Tibial nerve (tissue), 4 donors: ENCODE data around the gene TIMM22. TPM values are rescaled to one million over a fixed set of nuclear protein-coding genes. Genes with fewer than 3 reads are reported as not detected.

Experiments
- DNase-seq, 2 donors: peaks; one replicate each; pipeline ENCODE4 v3.0.0-alpha.2; 2019; ENCODE audit warnings: low spot score in 2 of 2
- H3K27ac ChIP-seq, 4 donors: fragments of 200-600 bp; sonication (generic) in 3 of 4; one replicate each; pipeline ENCODE4 v1.5.1; 2017 to 2019; ENCODE audit warnings: mild to moderate bottlenecking in 1 of 4
- H3K27me3 ChIP-seq, 2 donors: fragments of 200-600 bp; sonication (generic) in 1 of 2; one replicate each; pipeline versions ENCODE4 v1.5.1 to v1.6.0; 2017 to 2019
- H3K36me3 ChIP-seq, 3 donors: fragments of 200-600 bp; sonication (generic); one replicate each; pipeline ENCODE4 v1.5.1; 2018 to 2019
- H3K4me1 ChIP-seq, 4 donors: fragments of 200-600 bp; sonication (generic) in 3 of 4; one replicate each; pipeline ENCODE4 v1.5.1; 2017 to 2019
- H3K4me3 ChIP-seq, 4 donors: fragments of 200-600 bp; sonication (generic) in 3 of 4; one replicate each; pipeline ENCODE4 v1.5.1; 2017 to 2019; ENCODE audit warnings: mild to moderate bottlenecking in 1 of 4, moderate library complexity in 1 of 4
- H3K9me3 ChIP-seq, 4 donors: fragments of 200-600 bp; sonication (generic) in 3 of 4; one replicate each; pipeline ENCODE4 v1.5.1; 2017 to 2019
- CTCF ChIP-seq, 5 experiments: fragments of 200-600 bp in 3 of 5; fragments of 450-650 bp in 2 of 5; sonication (generic) in 3 of 5; IDR thresholded peaks; one replicate each; pipeline ENCODE4 v1.5.1; 2016 to 2019; ENCODE audit warnings: antibody characterized with exemption in 5 of 5, mild to moderate bottlenecking in 3 of 5, moderate library complexity in 2 of 5
- EP300 ChIP-seq, 2 donors: sonication (generic); formaldehyde crosslinking; IDR thresholded peaks; one replicate each; pipeline ENCODE4 v1.6.1; 2017; ENCODE audit warnings: antibody characterized with exemption in 2 of 2, mild to moderate bottlenecking in 1 of 2
- POLR2A ChIP-seq, 2 donors: fragments of 450-650 bp; IDR thresholded peaks; one replicate each; pipeline ENCODE4 v1.6.1; 2017; ENCODE audit warnings: antibody characterized with exemption in 2 of 2, mild to moderate bottlenecking in 2 of 2, moderate library complexity in 2 of 2
- WGBS, 2 donors: methylation state at CpG; one replicate each; pipeline ENCODE4 v1.1.5; 2018; 5-methylcytosine and 5-hydroxymethylcytosine counted together
- total RNA-seq, 4 donors: library from RNA; depleted of rRNA; stranded (reverse); fragments of >200 nt; gene quantifications; one replicate each; pipeline ENCODE4 v1.1.0, GENCODE V29; 2016

The TIMM22 gene
- total RNA-seq, 4 donors from 2014 or later: 11.1 to 18.4 (median 14.7) TPM

GRCh38 chr17:953767-954166, 43.2 kb upstream of the TIMM22 start:
- no peaks in the 10 kb centered on the region for H3K9me3 ChIP-seq
- H3K27ac ChIP-seq: no peak overlapping the region
- 90 to 91% methylated on average over 16 of the region's 16 CpGs for WGBS, 2 donors
- H3K27me3 ChIP-seq: peaks cover 0 to 17% of the 10 kb centered on the region in 2 donors
- no peak for DNase-seq
- H3K4me1 ChIP-seq: peaks cover 0 to 23% (median 5%) of the 10 kb centered on the region in 4 donors
- TF ChIP-seq POLR2A (IDR thresholded peaks at IDR 0.05): no peak
- TF ChIP-seq CTCF (IDR thresholded peaks at IDR 0.05): no peak
- TF ChIP-seq EP300 (IDR thresholded peaks at IDR 0.05): no peak
- H3K4me3 ChIP-seq: no peak overlapping the region
- no peaks in the 10 kb centered on the region for H3K36me3 ChIP-seq

- DNase-seq: no peak
- H3K27me3 ChIP-seq: peaks cover 0 to 17% of the 10 kb centered on the region in 2 donors
- no peaks in the 10 kb centered on the region for H3K9me3 ChIP-seq
- H3K4me1 ChIP-seq: peaks cover 0 to 23% (median 5%) of the 10 kb centered on the region in 4 donors
- peak overlapping the region in 1 of 4 donors; percentile 12 for H3K27ac ChIP-seq
- WGBS, 2 donors: 42 to 55% methylated on average over 23 of the region's 23 CpGs
- TF ChIP-seq POLR2A (IDR thresholded peaks at IDR 0.05) (no peak), EP300 (IDR thresholded peaks at IDR 0.05) (no peak), CTCF (IDR thresholded peaks at IDR 0.05) (no peak)
- no peak overlapping the region for H3K4me3 ChIP-seq
- no peaks in the 10 kb centered on the region for H3K36me3 ChIP-seq
Observed at GRCh38 chr17:954431-955164, 42.3 kb upstream of the TIMM22 start.

- 72 to 78% methylated on average over 8 of the region's 8 CpGs for WGBS, 2 donors
- no peak overlapping the region for H3K27ac ChIP-seq
- H3K4me1 ChIP-seq: peaks cover 0 to 7% (median under 1%) of the 10 kb centered on the region in 4 donors
Observed at GRCh38 chr17:956905-957304, 40.0 kb upstream of the TIMM22 start.

GRCh38 chr17:957856-958421, 39.0 kb upstream of the TIMM22 start:
- Histone ChIP-seq H3K4me1 (peaks cover 0 to 6% (median 0%) of the 10 kb centered on the region in 4 donors), H3K9me3 (no peaks in the 10 kb centered on the region), H3K4me3 (no peak overlapping the region), H3K36me3 (no peaks in the 10 kb centered on the region), H3K27me3 (no peaks in the 10 kb centered on the region), H3K27ac (no peak overlapping the region)
- DNase-seq: no peak
- TF ChIP-seq POLR2A (IDR thresholded peaks at IDR 0.05): no peak
- TF ChIP-seq CTCF (IDR thresholded peaks at IDR 0.05): no peak
- no peak for TF ChIP-seq EP300 (IDR thresholded peaks at IDR 0.05)
- WGBS, 2 donors: 75 to 76% methylated on average over 20 of the region's 20 CpGs

More at GRCh38 chr17:956905-957304, 40.0 kb upstream of the TIMM22 start:
- Histone ChIP-seq H3K36me3 (no peaks in the 10 kb centered on the region), H3K27me3 (peaks cover 0 to 1% of the 10 kb centered on the region in 2 donors), H3K9me3 (no peaks in the 10 kb centered on the region), H3K4me3 (no peak overlapping the region)
- no peak for DNase-seq
- TF ChIP-seq POLR2A (IDR thresholded peaks at IDR 0.05): no peak
- TF ChIP-seq EP300 (IDR thresholded peaks at IDR 0.05): no peak
- TF ChIP-seq CTCF (IDR thresholded peaks at IDR 0.05): no peak
